Activated T-helper 1 cell treated with anti-CD3 and anti-CD28 coated beads, Interleukin-12 subunit alpha, Interleukin-12 subunit beta, Interleukin-2, Interleukin-4 antibody, amounts not matched to agents 30 ng/mL and 10 ng/mL and 1 ng/mL, durations not matched to agents 14 hours and 24 hours and 36 hours (primary cell): ENCODE results near the gene CDK2AP2. TPM values are rescaled to one million over a fixed set of nuclear protein-coding genes. Genes with fewer than 3 reads are reported as not detected.
"Not testable (repeated sequence)": the region's sequence is repeated elsewhere in the genome, so short reads cannot be mapped to it uniquely, and the experiment has no call there.

Experiments
- DNase-seq: peaks from one replicate; pipeline ENCODE4 v3.0.0; 2021; ENCODE audit warnings: low spot score
- H3K27ac Mint-ChIP-seq: one replicate; pipeline ENCODE4 v1.8.0; 2021; ENCODE audit warnings: mild to moderate bottlenecking, mixed read lengths
- H3K27me3 Mint-ChIP-seq: one replicate; pipeline ENCODE4 v1.8.0; 2022; ENCODE audit warnings: mild to moderate bottlenecking, moderate library complexity, mixed read lengths; ENCODE audit not compliant: insufficient read depth
- H3K36me3 Mint-ChIP-seq: one replicate; pipeline ENCODE4 v1.8.0; 2021; ENCODE audit warnings: low read depth, mixed read lengths
- H3K4me1 Mint-ChIP-seq: one replicate; pipeline ENCODE4 v1.8.0; 2021; ENCODE audit warnings: low read depth, mixed read lengths
- H3K4me3 Mint-ChIP-seq: one replicate; pipeline ENCODE4 v1.8.0; 2021; ENCODE audit warnings: mild to moderate bottlenecking, moderate library complexity, mixed read lengths
- H3K9me3 Mint-ChIP-seq: one replicate; pipeline ENCODE4 v1.8.0; 2021; ENCODE audit warnings: mixed read lengths
- intact Hi-C: fragments of 100-400 bp; cut with micrococcal nuclease; formaldehyde crosslinking; loops from one replicate; pipeline ENCODE4 v1.15.1; 2024
- total RNA-seq: library from RNA; stranded (reverse); gene quantifications from 2 replicates; pipeline ENCODE4 v1.2.3, GENCODE V29; 2022

CDK2AP2 gene
- total RNA-seq, 1 donor from 2014 or later, result 107 TPM

DNA sequence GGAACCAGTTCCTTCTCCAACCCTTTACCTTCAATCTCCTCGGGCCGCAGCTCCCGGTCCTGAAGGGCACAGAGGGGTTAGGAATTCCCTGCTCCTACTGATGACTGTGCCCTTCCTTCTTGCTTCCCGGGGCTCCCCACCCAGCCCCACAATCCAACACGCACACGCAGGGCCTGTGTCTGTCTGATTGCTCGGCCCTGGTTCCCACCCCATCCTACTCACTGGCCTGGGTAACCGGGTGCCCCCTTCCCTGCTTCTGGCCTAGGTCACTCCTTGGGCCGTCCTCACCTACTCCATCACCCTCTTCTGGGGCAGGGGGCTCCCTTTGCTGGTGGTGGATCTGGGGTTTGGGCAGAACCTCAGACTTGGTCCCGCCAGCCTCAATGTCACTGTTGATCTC lies 14.0 kb upstream of the CDK2AP2 start:
- no peak overlapping the region for H3K4me3 Mint-ChIP-seq
- no peak for DNase-seq
- intact Hi-C loops, result no loop called here
- H3K27ac Mint-ChIP-seq, result no peak overlapping the region
- H3K4me1 Mint-ChIP-seq, result no peaks in the 10 kb centered on the region
- no peaks in the 10 kb centered on the region for H3K27me3 Mint-ChIP-seq
- no peaks in the 10 kb centered on the region for H3K9me3 Mint-ChIP-seq
- no peaks in the 10 kb centered on the region for H3K36me3 Mint-ChIP-seq

DNA sequence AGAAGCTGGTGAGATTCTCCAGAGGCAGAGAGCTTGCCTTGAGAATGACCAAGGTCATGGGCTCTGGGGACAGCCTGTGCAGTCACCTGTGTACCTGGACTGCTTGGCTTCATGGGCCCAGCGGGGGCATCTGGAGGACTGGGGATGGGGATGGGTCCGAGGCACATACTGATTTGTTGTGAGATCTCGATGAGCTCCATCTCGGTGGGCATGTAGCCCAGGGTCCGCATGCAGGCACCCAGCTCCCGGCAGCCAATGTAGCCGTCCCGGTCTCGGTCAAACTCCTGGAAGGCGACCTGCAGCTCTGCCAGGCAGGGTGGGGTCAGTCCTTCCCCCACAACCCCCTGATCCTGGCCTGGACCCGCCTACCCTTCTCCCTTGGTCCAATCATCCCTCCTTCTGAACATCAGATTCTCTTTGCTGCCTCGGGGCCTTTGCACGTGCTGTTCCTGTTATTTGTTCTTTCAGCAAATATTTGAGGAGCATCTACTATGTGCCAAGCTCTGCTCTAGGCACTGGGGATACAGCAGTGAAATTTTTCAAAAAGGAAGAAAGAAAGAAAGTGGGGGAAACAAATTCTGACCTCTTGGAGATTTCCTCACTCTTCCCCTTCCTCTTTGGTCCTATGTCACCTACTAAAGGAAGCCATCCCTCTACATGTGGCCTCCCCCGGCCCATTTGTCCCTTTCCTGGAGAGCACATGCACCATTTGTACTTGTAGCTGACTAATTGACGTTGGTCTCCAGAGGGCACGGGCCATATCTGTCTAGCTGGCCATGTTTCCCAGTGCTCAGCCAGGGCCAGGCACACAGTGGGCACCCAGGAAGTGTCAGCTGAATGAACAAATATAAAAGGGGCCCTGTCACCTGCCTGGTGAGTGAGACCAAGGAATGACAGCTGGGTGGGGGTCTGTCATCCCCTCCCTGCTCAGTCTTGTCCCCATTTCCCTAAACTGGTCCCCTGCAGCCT lies 13.2 kb upstream of the CDK2AP2 start:
- no peaks in the 10 kb centered on the region for H3K27me3 Mint-ChIP-seq
- no peaks in the 10 kb centered on the region for H3K36me3 Mint-ChIP-seq
- no peaks in the 10 kb centered on the region for H3K9me3 Mint-ChIP-seq
- no peak for DNase-seq
- intact Hi-C loops, result no loop called here
- no peak overlapping the region for H3K27ac Mint-ChIP-seq
- no peak overlapping the region for H3K4me3 Mint-ChIP-seq
- no peaks in the 10 kb centered on the region for H3K4me1 Mint-ChIP-seq

DNA sequence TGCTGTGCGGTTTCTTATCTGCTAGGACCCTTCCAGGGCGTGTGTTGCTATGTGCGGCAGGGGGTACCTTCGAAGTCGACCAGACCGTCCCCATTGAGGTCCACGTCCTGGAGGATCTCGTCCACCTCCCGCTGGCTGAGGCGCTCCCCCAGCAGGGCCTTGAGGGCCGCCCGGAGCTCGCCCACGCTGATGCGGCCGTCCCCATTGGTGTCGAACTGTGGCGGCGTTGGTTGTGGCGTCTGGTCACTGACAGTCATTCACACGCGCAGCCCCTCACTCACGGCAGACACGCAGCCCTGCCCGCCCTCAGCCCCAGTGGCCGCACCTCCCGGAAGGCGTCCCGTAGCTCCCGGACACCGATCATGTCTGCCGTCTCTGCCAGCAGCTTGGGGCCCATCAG lies 11.8 kb upstream of the CDK2AP2 start:
- Mint-ChIP-seq H3K27ac (no peak overlapping the region), H3K27me3 (peaks cover 6% of the 10 kb centered on the region), H3K4me1 (no peaks in the 10 kb centered on the region), H3K9me3 (no peaks in the 10 kb centered on the region), H3K36me3 (no peaks in the 10 kb centered on the region), H3K4me3 (no peak overlapping the region)
- intact Hi-C loops, result no loop called here
- DNase-seq, result no peak

DNA sequence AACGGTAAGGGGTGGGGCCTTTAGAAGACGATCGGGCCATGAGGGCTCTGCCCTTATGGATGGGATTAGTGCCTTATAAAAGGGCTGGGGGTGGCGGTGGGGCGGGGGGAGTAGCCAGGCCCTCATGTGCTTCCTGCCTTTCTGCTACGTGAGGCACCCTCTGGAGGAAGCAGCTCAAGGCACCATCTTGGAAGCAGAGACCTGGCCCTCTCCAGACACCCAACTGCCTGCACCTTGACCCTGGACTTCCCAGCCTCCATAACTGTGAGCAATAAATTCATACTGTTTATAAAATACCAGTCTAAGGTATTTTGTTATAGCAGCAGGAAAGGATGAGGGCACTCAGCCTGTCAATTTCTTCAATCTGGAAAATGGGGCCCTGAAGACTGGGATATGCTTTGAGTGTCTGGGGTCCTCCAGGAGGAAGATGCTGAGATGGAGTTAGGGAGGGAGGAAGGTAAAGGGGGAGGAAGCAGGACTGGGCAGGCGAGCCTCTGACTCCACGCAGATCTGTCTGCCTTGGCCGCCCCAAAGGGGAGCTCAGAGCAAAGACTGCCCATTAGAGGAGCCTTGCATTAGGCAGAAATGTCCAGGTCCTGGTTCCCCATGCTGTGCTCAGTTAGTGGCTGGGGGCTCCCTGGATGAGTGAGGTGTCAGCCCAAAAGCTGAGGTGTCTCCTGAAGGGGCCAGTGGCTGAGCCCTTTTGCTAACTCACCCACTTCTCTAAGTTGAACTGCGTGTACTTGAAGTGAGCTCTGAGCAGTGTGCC lies 10.0 kb upstream of the CDK2AP2 start:
- Mint-ChIP-seq H3K4me1 (no peaks in the 10 kb centered on the region), H3K27ac (no peak overlapping the region), H3K36me3 (no peaks in the 10 kb centered on the region), H3K4me3 (no peak overlapping the region), H3K9me3 (no peaks in the 10 kb centered on the region), H3K27me3 (peaks cover 10% of the 10 kb centered on the region)
- intact Hi-C loops, result no loop called here
- DNase-seq, result no peak

DNA sequence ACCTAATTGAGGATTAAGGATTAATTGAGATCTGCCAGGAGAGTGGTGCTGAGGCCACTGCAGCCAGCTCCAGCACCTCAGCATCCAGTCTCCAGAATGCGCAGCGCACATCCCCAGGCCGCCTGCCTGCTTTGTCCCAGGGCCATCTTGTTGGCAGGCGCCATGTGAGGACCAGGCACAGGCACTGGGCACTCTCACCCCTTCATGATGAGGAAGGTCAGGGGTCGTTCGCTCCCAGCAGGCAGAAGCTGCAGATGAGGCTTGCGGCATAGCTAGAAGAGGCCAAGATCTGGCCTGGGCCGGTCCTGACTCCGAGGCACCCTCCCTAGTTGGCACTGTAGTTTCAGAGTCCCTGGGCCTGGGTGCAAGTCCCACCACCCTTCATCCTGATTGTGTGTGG lies 8.8 kb upstream of the CDK2AP2 start:
- DNase-seq, result no peak
- no peak overlapping the region for H3K4me3 Mint-ChIP-seq
- H3K4me1 Mint-ChIP-seq, result no peaks in the 10 kb centered on the region
- no peak overlapping the region for H3K27ac Mint-ChIP-seq
- intact Hi-C loops, result no loop called here
- H3K9me3 Mint-ChIP-seq, result no peaks in the 10 kb centered on the region
- no peaks in the 10 kb centered on the region for H3K36me3 Mint-ChIP-seq
- H3K27me3 Mint-ChIP-seq, result peaks cover 10% of the 10 kb centered on the region

DNA sequence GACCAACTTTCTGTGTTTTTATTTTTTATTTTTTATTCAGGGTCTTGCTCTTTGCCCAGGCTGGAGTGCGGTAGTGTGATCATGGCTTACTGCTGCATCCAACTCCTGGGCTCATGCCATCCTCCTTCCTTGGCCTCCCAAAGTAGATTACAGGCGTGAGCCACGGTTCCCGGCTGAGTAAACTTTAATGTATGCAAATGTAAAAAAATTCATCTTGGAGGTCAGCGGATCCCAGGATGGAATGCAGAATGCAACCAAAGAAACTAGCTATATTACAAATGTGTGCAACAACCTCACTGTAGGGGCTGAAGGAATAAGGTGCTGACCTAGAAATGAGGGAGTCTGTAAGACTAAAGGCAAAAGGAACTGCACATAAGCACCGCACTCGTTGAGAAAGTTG lies 6.2 kb upstream of the CDK2AP2 start:
- DNase-seq, result no peak
- Mint-ChIP-seq H3K36me3 (no peaks in the 10 kb centered on the region), H3K27ac (no peak overlapping the region), H3K27me3 (peaks cover 10% of the 10 kb centered on the region), H3K4me1 (peaks cover 10% of the 10 kb centered on the region), H3K9me3 (no peaks in the 10 kb centered on the region), H3K4me3 (no peak overlapping the region)
- intact Hi-C loops, result no loop called here

DNA sequence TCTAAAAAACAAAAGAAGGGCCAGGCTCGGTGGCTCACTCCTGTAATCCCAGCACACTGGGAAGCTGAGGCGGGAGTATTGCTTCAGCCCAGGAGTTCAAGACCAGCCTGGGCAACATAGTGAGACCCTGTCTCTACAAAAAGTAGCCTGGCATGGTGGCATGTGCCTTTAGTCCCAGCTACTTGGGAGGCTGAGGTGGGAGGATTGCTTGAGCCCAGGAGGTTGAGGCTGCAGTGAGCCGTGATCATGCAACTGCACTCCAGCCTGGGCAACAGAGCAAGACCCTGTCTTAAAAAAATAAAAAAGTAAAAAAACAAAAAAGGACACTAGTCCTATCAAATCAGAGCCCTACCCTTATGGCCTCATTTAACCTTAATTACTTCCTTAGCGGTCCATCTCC lies 3.6 kb upstream of the CDK2AP2 start:
- H3K9me3 Mint-ChIP-seq, DNase-seq, H3K27ac Mint-ChIP-seq, H3K27me3 Mint-ChIP-seq, intact Hi-C loops, H3K36me3 Mint-ChIP-seq, H3K4me3 Mint-ChIP-seq: not testable (repeated sequence)
- peaks cover 24% of the 10 kb centered on the region for H3K4me1 Mint-ChIP-seq

DNA sequence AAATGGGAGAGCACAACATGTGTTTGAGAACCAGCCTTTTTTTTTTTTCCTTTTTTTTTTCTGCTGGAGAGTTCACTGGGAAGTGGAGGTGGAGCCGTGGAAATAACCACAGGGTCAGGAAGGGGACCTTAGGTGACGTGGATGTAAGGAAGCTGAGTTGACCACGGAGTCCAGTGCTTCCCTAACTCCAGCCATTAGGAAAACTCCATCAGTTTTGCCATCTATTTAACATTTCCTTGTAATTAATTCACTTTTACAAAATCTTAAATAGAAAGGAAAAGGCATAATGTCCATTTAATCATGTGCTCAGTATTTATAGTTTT lies 2.0 kb upstream of the CDK2AP2 start:
- intact Hi-C loops, result no loop called here
- H3K27me3 Mint-ChIP-seq, result peaks cover 4% of the 10 kb centered on the region

DNA sequence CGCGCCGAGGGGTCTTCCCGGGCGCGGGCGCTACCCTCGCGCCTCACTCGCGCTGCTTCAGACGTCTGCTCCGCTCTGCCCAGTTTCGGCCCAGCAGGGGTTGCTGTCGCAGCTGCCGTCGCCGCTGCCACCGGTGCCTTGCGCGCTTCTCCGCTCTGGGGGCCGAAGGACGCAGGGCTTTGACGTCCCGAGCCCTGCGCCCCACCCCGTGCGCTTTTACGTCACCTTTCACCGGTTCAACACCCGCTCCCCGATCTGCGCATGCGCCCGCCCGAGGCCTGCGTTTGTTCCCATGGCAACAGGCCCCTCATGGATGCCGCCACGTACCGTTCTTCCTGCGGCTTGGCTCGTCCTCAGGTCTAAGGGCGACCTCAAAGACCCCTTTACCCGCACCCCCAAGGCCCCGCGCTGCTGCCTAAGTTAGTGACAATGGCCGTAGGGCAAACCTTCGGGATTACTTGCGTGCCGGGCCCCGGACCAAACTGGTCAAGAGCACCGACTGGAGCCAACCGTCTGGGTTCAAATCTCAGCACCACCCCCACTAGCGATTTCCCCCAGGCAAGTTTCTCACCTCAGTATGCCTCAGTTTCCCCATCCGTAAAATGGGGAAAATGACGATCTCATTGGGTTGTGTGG lies 642 bp upstream of the CDK2AP2 start:
- Mint-ChIP-seq H3K4me3 (peak overlapping the region; percentile 92), H3K36me3 (peaks cover 9% of the 10 kb centered on the region), H3K27ac (peak overlapping the region; percentile 93), H3K4me1 (peaks cover 35% of the 10 kb centered on the region), H3K27me3 (no peaks in the 10 kb centered on the region), H3K9me3 (no peaks in the 10 kb centered on the region)
- intact Hi-C loops, result loop anchor here (1.0 to 5.0 kb wide), 13 partner anchors 25 to 952 kb away; partner anchors contain the start of genes AIP, ANKRD13D, GRK2 and KDM2A
- peak; percentile 97 for DNase-seq

More for the DNA sequence above, 2.0 kb upstream of the CDK2AP2 start:
- DNase-seq, result no peak
- H3K4me1 Mint-ChIP-seq, result peaks cover 35% of the 10 kb centered on the region
- no peaks in the 10 kb centered on the region for H3K9me3 Mint-ChIP-seq
- H3K36me3 Mint-ChIP-seq, result peaks cover 9% of the 10 kb centered on the region
- H3K27ac Mint-ChIP-seq, result peak overlapping the region; percentile 61
- H3K4me3 Mint-ChIP-seq, result peak overlapping the region; percentile 92

DNA sequence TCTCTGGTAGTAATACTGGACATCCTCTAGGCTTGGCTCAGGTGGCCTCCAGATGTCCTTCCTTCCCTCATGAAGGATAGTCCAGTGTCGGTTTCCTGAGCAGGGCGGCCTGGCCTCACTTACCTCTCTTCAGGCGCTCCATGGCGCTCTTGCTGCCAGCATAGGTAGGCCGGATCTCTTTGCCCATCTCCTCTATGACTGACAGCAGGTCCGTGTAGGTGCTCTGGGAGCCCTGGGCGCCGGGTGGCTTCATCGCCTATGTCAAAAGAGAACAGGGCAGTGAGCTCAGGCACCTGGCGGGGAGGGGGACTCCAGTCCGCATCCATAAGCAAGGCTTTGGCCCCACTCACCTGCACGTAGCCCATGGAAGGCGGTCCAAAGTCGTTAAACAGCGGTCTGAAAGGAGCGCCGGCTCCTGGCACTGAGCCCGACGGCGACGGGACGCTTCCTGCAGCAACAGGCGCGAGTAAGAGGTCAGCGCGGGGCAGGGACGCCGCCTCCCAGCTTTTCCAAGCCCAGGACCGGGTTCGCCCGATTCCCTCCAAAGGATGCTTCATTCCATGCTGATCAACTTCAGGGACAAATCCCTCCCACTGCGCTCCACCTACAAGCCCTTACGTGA lies 609 bp downstream of the CDK2AP2 start:
- Mint-ChIP-seq H3K4me1 (peaks cover 42% of the 10 kb centered on the region), H3K36me3 (peaks cover 14% of the 10 kb centered on the region), H3K27ac (peak overlapping the region; percentile 93), H3K4me3 (peak overlapping the region; percentile 92), H3K27me3 (no peaks in the 10 kb centered on the region), H3K9me3 (no peaks in the 10 kb centered on the region)
- no peak for DNase-seq
- intact Hi-C loops, result loop anchor here (2.0 to 5.0 kb wide), 4 partner anchors 220 to 297 kb away; partner anchors contain the start of genes ANKRD13D and GRK2

DNA sequence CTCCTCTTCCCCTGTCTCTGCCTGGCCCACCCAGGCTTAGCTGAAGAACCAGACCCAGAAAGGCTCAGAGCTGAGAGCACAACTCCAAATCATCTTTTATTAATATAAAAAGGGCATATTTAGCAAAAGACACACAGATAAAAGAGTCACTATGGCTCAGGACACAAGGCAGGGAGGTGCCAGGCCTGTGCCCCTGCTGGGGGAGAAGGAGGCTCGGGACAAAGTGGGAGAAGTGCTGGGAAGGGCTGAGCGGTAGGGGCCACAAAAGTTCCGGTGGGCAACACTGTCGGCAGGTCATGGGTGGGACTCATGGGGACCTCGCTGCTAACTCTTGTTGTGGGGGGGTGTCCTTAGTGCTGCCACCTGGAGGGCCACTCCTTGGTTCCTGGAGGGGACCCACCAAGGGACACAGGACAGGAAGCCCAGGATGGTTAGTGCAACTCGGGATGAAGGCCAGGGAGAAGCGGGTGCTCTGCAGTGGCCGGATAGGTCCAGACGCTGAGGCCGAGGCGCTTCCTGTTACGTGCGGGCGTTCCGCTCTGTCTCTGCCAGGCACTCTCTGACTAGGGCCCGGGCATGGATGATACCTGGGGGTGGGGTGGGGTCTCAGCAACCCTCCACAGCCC lies 1.4 kb downstream of the CDK2AP2 start:
- H3K27ac Mint-ChIP-seq, result peak overlapping the region; percentile 96
- H3K4me3 Mint-ChIP-seq, result peak overlapping the region; percentile 92
- DNase-seq, result no peak
- peaks cover 14% of the 10 kb centered on the region for H3K36me3 Mint-ChIP-seq
- intact Hi-C loops, result loop anchor here (1.0 to 5.0 kb wide), 9 partner anchors 19 to 298 kb away; partner anchors contain the start of genes ANKRD13D and GRK2
- peaks cover 46% of the 10 kb centered on the region for H3K4me1 Mint-ChIP-seq
- H3K27me3 Mint-ChIP-seq, result no peaks in the 10 kb centered on the region
- no peaks in the 10 kb centered on the region for H3K9me3 Mint-ChIP-seq
